ENCODE data around the gene SREBF1. TPM values are rescaled to one million over a fixed set of nuclear protein-coding genes. Genes with fewer than 3 reads are reported as not detected.

The SREBF1 gene
- total RNA-seq, 1 donor from 2014 or later, result 365 TPM

- peaks cover 13% of the 10 kb centered on the region for H3K9me3 Mint-ChIP-seq (ENCODE audit: unreplicated experiment)
- peaks cover 42% of the 10 kb centered on the region for H3K4me1 Mint-ChIP-seq (ENCODE audit: low read depth, unreplicated experiment)
- peak overlapping the region; percentile 93 for H3K27ac Mint-ChIP-seq (ENCODE audit: unreplicated experiment)
- peaks cover 6% of the 10 kb centered on the region for H3K27me3 Mint-ChIP-seq (ENCODE audit: unreplicated experiment)
- TF ChIP-seq, protein P1, sequence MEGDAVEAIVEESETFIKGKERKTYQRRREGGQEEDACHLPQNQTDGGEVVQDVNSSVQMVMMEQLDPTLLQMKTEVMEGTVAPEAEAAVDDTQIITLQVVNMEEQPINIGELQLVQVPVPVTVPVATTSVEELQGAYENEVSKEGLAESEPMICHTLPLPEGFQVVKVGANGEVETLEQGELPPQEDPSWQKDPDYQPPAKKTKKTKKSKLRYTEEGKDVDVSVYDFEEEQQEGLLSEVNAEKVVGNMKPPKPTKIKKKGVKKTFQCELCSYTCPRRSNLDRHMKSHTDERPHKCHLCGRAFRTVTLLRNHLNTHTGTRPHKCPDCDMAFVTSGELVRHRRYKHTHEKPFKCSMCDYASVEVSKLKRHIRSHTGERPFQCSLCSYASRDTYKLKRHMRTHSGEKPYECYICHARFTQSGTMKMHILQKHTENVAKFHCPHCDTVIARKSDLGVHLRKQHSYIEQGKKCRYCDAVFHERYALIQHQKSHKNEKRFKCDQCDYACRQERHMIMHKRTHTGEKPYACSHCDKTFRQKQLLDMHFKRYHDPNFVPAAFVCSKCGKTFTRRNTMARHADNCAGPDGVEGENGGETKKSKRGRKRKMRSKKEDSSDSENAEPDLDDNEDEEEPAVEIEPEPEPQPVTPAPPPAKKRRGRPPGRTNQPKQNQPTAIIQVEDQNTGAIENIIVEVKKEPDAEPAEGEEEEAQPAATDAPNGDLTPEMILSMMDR (IDR thresholded peaks at IDR 0.05; ENCODE audit: partially characterized antibody, unreplicated experiment), result no peak
- H3K4me3 Mint-ChIP-seq (ENCODE audit: unreplicated experiment), result peak overlapping the region; percentile 72
- H3K36me3 Mint-ChIP-seq (ENCODE audit: unreplicated experiment), result no peaks in the 10 kb centered on the region
- DNase-seq, result no peak
Observed at GRCh38 chr17:17868641-17869522, 32.1 kb upstream of the SREBF1 start.

GRCh38 chr17:17866897-17867296 lies 30.1 kb upstream of the SREBF1 start:
- no peak overlapping the region for H3K4me3 Mint-ChIP-seq (ENCODE audit: unreplicated experiment)
- no peaks in the 10 kb centered on the region for H3K36me3 Mint-ChIP-seq (ENCODE audit: unreplicated experiment)
- no peak for DNase-seq
- peaks cover 36% of the 10 kb centered on the region for H3K4me1 Mint-ChIP-seq (ENCODE audit: low read depth, unreplicated experiment)
- H3K27ac Mint-ChIP-seq (ENCODE audit: unreplicated experiment), result no peak overlapping the region
- H3K27me3 Mint-ChIP-seq (ENCODE audit: unreplicated experiment), result peaks cover 6% of the 10 kb centered on the region
- TF ChIP-seq, protein P1 (IDR thresholded peaks at IDR 0.05; ENCODE audit: partially characterized antibody, unreplicated experiment), result no peak
- peaks cover 8% of the 10 kb centered on the region for H3K9me3 Mint-ChIP-seq (ENCODE audit: unreplicated experiment)

- H3K27me3 Mint-ChIP-seq (ENCODE audit: unreplicated experiment), result peaks cover 6% of the 10 kb centered on the region
- DNase-seq, result no peak
- TF ChIP-seq, protein P1 (IDR thresholded peaks at IDR 0.05; ENCODE audit: partially characterized antibody, unreplicated experiment), result no peak
- H3K4me3 Mint-ChIP-seq (ENCODE audit: unreplicated experiment), result no peak overlapping the region
- no peak overlapping the region for H3K27ac Mint-ChIP-seq (ENCODE audit: unreplicated experiment)
- peaks cover 7% of the 10 kb centered on the region for H3K9me3 Mint-ChIP-seq (ENCODE audit: unreplicated experiment)
- peaks cover 34% of the 10 kb centered on the region for H3K4me1 Mint-ChIP-seq (ENCODE audit: low read depth, unreplicated experiment)
- no peaks in the 10 kb centered on the region for H3K36me3 Mint-ChIP-seq (ENCODE audit: unreplicated experiment)
Observed at GRCh38 chr17:17866425-17866824, 29.6 kb upstream of the SREBF1 start.

DNA sequence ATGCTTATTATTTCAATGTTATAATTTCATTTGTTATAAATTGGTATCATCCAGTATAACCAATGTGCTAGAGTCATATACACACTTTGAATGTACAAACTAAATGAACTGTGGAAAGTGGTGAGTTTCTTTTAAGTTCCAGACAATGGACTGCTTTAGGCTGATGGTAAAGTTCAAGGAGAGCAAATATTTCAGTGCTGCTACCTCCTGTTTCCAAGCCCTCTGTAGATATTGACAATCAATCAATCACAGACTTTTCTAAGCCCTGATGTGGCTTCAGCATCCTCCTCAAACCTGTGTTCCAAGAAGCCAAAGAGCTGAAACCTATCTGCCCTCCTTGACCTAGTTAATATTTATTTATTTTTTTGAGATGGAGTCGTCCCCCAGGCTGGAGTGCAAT lies 28.2 kb upstream of the SREBF1 start:
- peaks cover 6% of the 10 kb centered on the region for H3K27me3 Mint-ChIP-seq (ENCODE audit: unreplicated experiment)
- no peak for DNase-seq
- H3K36me3 Mint-ChIP-seq (ENCODE audit: unreplicated experiment), result no peaks in the 10 kb centered on the region
- no peak overlapping the region for H3K4me3 Mint-ChIP-seq (ENCODE audit: unreplicated experiment)
- peaks cover 5% of the 10 kb centered on the region for H3K9me3 Mint-ChIP-seq (ENCODE audit: unreplicated experiment)
- H3K4me1 Mint-ChIP-seq (ENCODE audit: low read depth, unreplicated experiment), result peaks cover 31% of the 10 kb centered on the region
- TF ChIP-seq, protein P1 (IDR thresholded peaks at IDR 0.05; ENCODE audit: partially characterized antibody, unreplicated experiment), result no peak
- no peak overlapping the region for H3K27ac Mint-ChIP-seq (ENCODE audit: unreplicated experiment)

GRCh38 chr17:17860766-17861107 lies 24.0 kb upstream of the SREBF1 start:
- no peaks in the 10 kb centered on the region for H3K36me3 Mint-ChIP-seq (ENCODE audit: unreplicated experiment)
- no peak overlapping the region for H3K4me3 Mint-ChIP-seq (ENCODE audit: unreplicated experiment)
- no peaks in the 10 kb centered on the region for H3K27me3 Mint-ChIP-seq (ENCODE audit: unreplicated experiment)
- no peak for DNase-seq
- TF ChIP-seq, protein P1 (IDR thresholded peaks at IDR 0.05; ENCODE audit: partially characterized antibody, unreplicated experiment), result no peak
- peak overlapping the region; percentile 68 for H3K27ac Mint-ChIP-seq (ENCODE audit: unreplicated experiment)
- H3K4me1 Mint-ChIP-seq (ENCODE audit: low read depth, unreplicated experiment), result peaks cover 11% of the 10 kb centered on the region
- no peaks in the 10 kb centered on the region for H3K9me3 Mint-ChIP-seq (ENCODE audit: unreplicated experiment)

Data from glutamatergic neuron (in vitro differentiated cells).